ENCODE results near the gene ACP6. TPM values are rescaled to one million over a fixed set of nuclear protein-coding genes. Genes with fewer than 3 reads are reported as not detected.

Gene ACP6
- total and polyA plus RNA-seq, 2 of the 13 experiments (the other 11 are each of a cell fraction or from before 2014, with no cell fraction given), result 18.1 to 33.7 TPM

DNA sequence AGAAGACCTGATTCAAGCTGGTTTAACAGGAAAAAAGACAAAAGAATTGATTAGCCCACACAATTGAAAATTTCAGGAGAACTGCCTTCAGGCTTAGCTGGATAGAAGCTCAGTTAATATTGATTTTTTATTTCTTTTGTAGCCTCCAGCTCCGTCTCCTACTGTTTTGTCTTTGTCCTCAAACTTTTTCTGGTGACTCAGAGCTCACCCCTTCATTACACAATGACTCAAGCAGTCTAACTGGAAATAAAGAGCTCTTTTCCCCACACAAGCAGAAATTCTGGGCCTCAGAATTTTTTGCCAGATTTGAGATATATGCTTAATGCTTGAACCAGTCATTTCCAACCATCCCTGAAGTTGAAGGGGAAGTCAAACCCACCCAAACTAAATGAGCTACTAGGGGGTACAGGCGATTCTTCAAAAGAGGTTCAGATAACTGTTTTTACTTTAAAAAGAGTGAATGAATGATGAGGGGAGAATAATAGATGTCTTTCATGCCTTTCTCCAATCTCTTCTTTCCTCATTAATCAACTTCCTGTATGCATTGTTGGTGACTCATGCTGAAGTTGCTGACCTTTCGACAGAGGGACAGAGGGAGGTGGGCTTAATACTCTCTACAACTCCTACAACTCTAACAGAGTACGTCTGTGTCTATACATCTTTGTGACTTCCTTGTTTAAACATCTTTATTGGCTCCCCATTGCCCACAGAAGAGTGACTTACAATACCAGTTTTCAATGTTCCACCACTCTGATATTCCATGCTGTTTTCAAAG lies 6.2 kb upstream of the ACP6 start (continued):
- TF ChIP-seq, protein P1, sequence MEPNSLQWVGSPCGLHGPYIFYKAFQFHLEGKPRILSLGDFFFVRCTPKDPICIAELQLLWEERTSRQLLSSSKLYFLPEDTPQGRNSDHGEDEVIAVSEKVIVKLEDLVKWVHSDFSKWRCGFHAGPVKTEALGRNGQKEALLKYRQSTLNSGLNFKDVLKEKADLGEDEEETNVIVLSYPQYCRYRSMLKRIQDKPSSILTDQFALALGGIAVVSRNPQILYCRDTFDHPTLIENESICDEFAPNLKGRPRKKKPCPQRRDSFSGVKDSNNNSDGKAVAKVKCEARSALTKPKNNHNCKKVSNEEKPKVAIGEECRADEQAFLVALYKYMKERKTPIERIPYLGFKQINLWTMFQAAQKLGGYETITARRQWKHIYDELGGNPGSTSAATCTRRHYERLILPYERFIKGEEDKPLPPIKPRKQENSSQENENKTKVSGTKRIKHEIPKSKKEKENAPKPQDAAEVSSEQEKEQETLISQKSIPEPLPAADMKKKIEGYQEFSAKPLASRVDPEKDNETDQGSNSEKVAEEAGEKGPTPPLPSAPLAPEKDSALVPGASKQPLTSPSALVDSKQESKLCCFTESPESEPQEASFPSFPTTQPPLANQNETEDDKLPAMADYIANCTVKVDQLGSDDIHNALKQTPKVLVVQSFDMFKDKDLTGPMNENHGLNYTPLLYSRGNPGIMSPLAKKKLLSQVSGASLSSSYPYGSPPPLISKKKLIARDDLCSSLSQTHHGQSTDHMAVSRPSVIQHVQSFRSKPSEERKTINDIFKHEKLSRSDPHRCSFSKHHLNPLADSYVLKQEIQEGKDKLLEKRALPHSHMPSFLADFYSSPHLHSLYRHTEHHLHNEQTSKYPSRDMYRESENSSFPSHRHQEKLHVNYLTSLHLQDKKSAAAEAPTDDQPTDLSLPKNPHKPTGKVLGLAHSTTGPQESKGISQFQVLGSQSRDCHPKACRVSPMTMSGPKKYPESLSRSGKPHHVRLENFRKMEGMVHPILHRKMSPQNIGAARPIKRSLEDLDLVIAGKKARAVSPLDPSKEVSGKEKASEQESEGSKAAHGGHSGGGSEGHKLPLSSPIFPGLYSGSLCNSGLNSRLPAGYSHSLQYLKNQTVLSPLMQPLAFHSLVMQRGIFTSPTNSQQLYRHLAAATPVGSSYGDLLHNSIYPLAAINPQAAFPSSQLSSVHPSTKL (CRISPR knock-in tag; IDR thresholded peaks at IDR 0.05), result peak; percentile 53; the same call in 1 of the 2 replicates
- TF ChIP-seq RFX3 (CRISPR knock-in tag; IDR thresholded peaks at IDR 0.05) (no peak), ZNF138 (CRISPR knock-in tag; IDR thresholded peaks at IDR 0.05; ENCODE audit: low read depth) (no peak), RARA (CRISPR knock-in tag; IDR thresholded peaks at IDR 0.05) (peak; percentile 44; the same call in 1 of the 2 replicates), THAP11 (CRISPR knock-in tag; IDR thresholded peaks at IDR 0.05) (peak; percentile 44; the same call in 1 of the 2 replicates), ZKSCAN8 (CRISPR knock-in tag; IDR thresholded peaks at IDR 0.05; ENCODE audit: borderline replicate concordance) (peak; percentile 38; the same call in 1 of the 2 replicates), SOX13 (IDR thresholded peaks at IDR 0.05) (no peak), SOX13 (CRISPR knock-in tag; conservative IDR thresholded peaks at IDR 0.05 in 1 of 2, IDR thresholded peaks at IDR 0.05 in 1 of 2) (peak in 1 of 2 experiments; percentile 57; a peak in 2 of 4 replicates), KLF9 (CRISPR knock-in tag; IDR thresholded peaks at IDR 0.05; ENCODE audit: low read depth) (no peak), GTF2F1 (IDR thresholded peaks at IDR 0.05; ENCODE audit: low read length) (no peak), ETV5 (CRISPR knock-in tag; IDR thresholded peaks at IDR 0.05; ENCODE audit: borderline replicate concordance) (peak; percentile 58; the same call in 1 of the 2 replicates), ZNF766 (CRISPR knock-in tag; IDR thresholded peaks at IDR 0.05; ENCODE audit: borderline replicate concordance) (no peak), ZNF737 (CRISPR knock-in tag; IDR thresholded peaks at IDR 0.05; ENCODE audit: borderline replicate concordance) (no peak), POLR2AphosphoS2 (IDR thresholded peaks at IDR 0.05; ENCODE audit: low read depth, low read length) (no peak), ZNF34 (CRISPR knock-in tag; IDR thresholded peaks at IDR 0.05; ENCODE audit: borderline replicate concordance) (no peak), FOXJ3 (CRISPR knock-in tag; IDR thresholded peaks at IDR 0.05; ENCODE audit: borderline replicate concordance) (no peak), HMG20B (CRISPR knock-in tag; conservative IDR thresholded peaks at IDR 0.05) (0 out of 2 replicates have a peak, but pooled peaks have one; percentile 38), ZNF225 (CRISPR knock-in tag; IDR thresholded peaks at IDR 0.05) (no peak), EP300 (IDR thresholded peaks at IDR 0.05; ENCODE audit: low read depth in 2 of 2, low read length in 2 of 2) (no peak), EP300 (CRISPR knock-in tag; IDR thresholded peaks at IDR 0.05; ENCODE audit: borderline replicate concordance) (peak; percentile 13; the same call in 1 of the 2 replicates), NFRKB (IDR thresholded peaks at IDR 0.05) (no peak), KLF12 (CRISPR knock-in tag; IDR thresholded peaks at IDR 0.05; ENCODE audit: borderline replicate concordance) (no peak), ZNF235 (CRISPR knock-in tag; IDR thresholded peaks at IDR 0.05; ENCODE audit: borderline replicate concordance) (no peak)
- TF ChIP-seq, protein P2, sequence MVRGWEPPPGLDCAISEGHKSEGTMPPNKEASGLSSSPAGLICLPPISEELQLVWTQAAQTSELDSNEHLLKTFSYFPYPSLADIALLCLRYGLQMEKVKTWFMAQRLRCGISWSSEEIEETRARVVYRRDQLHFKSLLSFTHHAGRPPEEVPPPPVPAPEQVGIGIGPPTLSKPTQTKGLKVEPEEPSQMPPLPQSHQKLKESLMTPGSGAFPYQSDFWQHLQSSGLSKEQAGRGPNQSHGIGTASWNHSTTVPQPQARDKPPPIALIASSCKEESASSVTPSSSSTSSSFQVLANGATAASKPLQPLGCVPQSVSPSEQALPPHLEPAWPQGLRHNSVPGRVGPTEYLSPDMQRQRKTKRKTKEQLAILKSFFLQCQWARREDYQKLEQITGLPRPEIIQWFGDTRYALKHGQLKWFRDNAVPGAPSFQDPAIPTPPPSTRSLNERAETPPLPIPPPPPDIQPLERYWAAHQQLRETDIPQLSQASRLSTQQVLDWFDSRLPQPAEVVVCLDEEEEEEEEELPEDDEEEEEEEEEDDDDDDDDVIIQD (CRISPR knock-in tag; IDR thresholded peaks at IDR 0.05; ENCODE audit: low read depth), result no peak
- TF ChIP-seq, protein P3, sequence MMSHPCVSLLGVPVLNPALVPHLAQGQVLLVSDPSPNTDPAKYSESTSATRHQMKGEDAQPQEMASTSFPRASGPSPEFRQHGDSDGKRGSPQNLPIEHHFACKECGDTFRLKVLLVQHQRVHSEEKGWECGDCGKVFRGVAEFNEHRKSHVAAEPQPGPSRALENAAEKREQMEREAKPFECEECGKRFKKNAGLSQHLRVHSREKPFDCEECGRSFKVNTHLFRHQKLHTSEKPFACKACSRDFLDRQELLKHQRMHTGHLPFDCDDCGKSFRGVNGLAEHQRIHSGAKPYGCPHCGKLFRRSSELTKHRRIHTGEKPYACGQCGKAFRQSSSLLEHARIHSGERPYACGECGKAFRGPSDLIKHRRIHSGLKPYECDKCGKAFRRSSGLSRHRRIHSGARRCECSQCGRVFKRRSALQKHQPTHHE (CRISPR knock-in tag; IDR thresholded peaks at IDR 0.05; ENCODE audit: borderline replicate concordance), result no peak
